HepG2 (cell line): ENCODE results near the gene CSNK2A1. TPM values are rescaled to one million over a fixed set of nuclear protein-coding genes. Genes with fewer than 3 reads are reported as not detected.
A peak's percentile ranks its signal among the peaks of the same experiment; 100 is the strongest.

Source experiments
- ATAC-seq: fragments of 200-7000 bp; cut with Tn5 transposase; 3 replicates; pipeline ENCODE4 v1.9.1; 2020; ENCODE audit warnings: mild to moderate bottlenecking, moderate library complexity
- BruUV-seq: library from RNA; stranded (reverse); fragments of 400-500 nt; replicated peaks from 2 replicates; lab custom pipeline; 2021; lab: Mats Ljungman, UMichigan
- CTCF ChIA-PET: fragments of 300-600 bp; formaldehyde crosslinking; extraction: SDS; loops from one replicate; lab custom pipeline; 2021; ENCODE audit warnings: low total read pairs, inconsistent platforms, low intra/inter-chr PET ratio; lab: Yijun Ruan, JAX
- POLR2A ChIA-PET: fragments of 350-600 bp; sonication (Branson Sonifier 250); formaldehyde crosslinking; loops from one replicate; lab custom pipeline; 2020; ENCODE audit warnings: antibody characterized with exemption, inconsistent platforms; lab: Yijun Ruan, JAX
- DNase-seq: peaks from one replicate; pipeline ENCODE4 v3.0.0-alpha.2; 2015; ENCODE audit warnings: low spot score
- FAIRE-seq: peaks from 3 replicates; lab custom pipeline; 2011; peaks lifted over from hg19 to GRCh38; lab: Jason Lieb, UNC
- H2AFZ ChIP-seq: one replicate; pipeline ENCODE4 v1.6.1; 2011; ENCODE audit warnings: low read length, inconsistent platforms
- H3K27ac ChIP-seq: fragments of 300-600 bp; 3 replicates; pipeline ENCODE4 v1.8.0; 2011; ENCODE audit warnings: mixed run types, mild to moderate bottlenecking, mixed read lengths, low read length, inconsistent platforms; ENCODE audit not compliant: insufficient read depth; ENCODE audit errors: extremely low read length
- H3K27me3 ChIP-seq, 2 experiments: fragments of 200-600 bp in 1 of 2; 2 replicates in 1 of 2; 3 replicates in 1 of 2; pipeline versions ENCODE4 v1.6.0 to v1.8.0; 2011; ENCODE audit warnings: low read length in 2 of 2, mild to moderate bottlenecking in 2 of 2, moderate library complexity in 2 of 2, inconsistent platforms in 1 of 2; ENCODE audit not compliant: insufficient read depth in 2 of 2, control insufficient read depth in 1 of 2
- H3K36me3 ChIP-seq, 2 experiments: fragments of 200-600 bp in 1 of 2; replicated peaks in 1 of 2; 2 replicates in 1 of 2; 3 replicates in 1 of 2; pipeline versions ENCODE4 v1.5.1 to v1.8.0; 2011; ENCODE audit warnings: low read length in 2 of 2, inconsistent platforms in 1 of 2; ENCODE audit not compliant: insufficient read depth in 2 of 2, control insufficient read depth in 1 of 2
- H3K4me1 ChIP-seq: 2 replicates; pipeline ENCODE4 v1.5.1; 2012; ENCODE audit warnings: low read length, inconsistent platforms; ENCODE audit not compliant: insufficient read depth
- H3K4me2 ChIP-seq: 2 replicates; pipeline ENCODE4 v1.6.0; 2011; ENCODE audit warnings: low read depth, low read length, inconsistent platforms
- H3K4me3 ChIP-seq, 3 experiments: fragments of 200-600 bp in 1 of 3; sonication (generic), shearing (Covaris generic) in 1 of 3; replicated peaks in 1 of 3; 2 replicates each; pipeline ENCODE4 v1.5.1; 2011 to 2016; ENCODE audit warnings: low read length in 3 of 3, inconsistent platforms in 2 of 3, low read depth in 2 of 3, mild to moderate bottlenecking in 2 of 3, control low read depth in 1 of 3, mixed read lengths in 1 of 3; ENCODE audit not compliant: insufficient read depth in 1 of 3
- H3K79me2 ChIP-seq: one replicate; pipeline ENCODE4 v1.6.1; 2011; ENCODE audit warnings: low read length, inconsistent platforms; ENCODE audit not compliant: insufficient read depth
- H3K9ac ChIP-seq: 2 replicates; pipeline ENCODE4 v1.6.0; 2011; ENCODE audit warnings: mild to moderate bottlenecking, low read depth, low read length, inconsistent platforms; ENCODE audit not compliant: insufficient read depth
- H3K9me3 ChIP-seq: 2 replicates; pipeline ENCODE4 v1.5.1; 2012; ENCODE audit warnings: mild to moderate bottlenecking, low read length
- H4K20me1 ChIP-seq: 2 replicates; pipeline ENCODE4 v1.6.0; 2011; ENCODE audit warnings: inconsistent platforms, mild to moderate bottlenecking, low read length, moderate library complexity; ENCODE audit not compliant: insufficient read depth
- ARID2 ChIP-seq: sonication (generic); formaldehyde crosslinking; IDR thresholded peaks from 2 replicates; pipeline ENCODE4 v1.8.1; 2022; ENCODE audit warnings: mild to moderate bottlenecking, missing genetic modification reagents, borderline replicate concordance
- ARNT2 ChIP-seq: sonication (generic); formaldehyde crosslinking; IDR thresholded peaks from 2 replicates; pipeline ENCODE4 v1.8.0; 2022; ENCODE audit warnings: mild to moderate bottlenecking, low read depth, missing genetic modification reagents, moderate library complexity
- HMGA1 ChIP-seq: sonication (generic); formaldehyde crosslinking; conservative IDR thresholded peaks from 2 replicates; pipeline ENCODE4 v1.4.0; 2020; ENCODE audit warnings: missing genetic modification reagents
- MLLT10 ChIP-seq: sonication (generic); formaldehyde crosslinking; IDR thresholded peaks from 2 replicates; pipeline ENCODE4 v1.4.0; 2020; ENCODE audit warnings: missing genetic modification reagents
- SAP130 ChIP-seq: IDR thresholded peaks from 2 replicates; pipeline ENCODE4 v1.6.1; 2016; ENCODE audit warnings: low read depth
- SP5 ChIP-seq: IDR thresholded peaks from 2 replicates; pipeline ENCODE4 v1.6.1; 2016; ENCODE audit warnings: low read depth, borderline replicate concordance
- TARDBP ChIP-seq: sonication (generic); formaldehyde crosslinking; IDR thresholded peaks from 2 replicates; pipeline ENCODE4 v1.8.0; 2022; ENCODE audit warnings: mild to moderate bottlenecking, missing genetic modification reagents
- ZNF263 ChIP-seq: sonication (generic); formaldehyde crosslinking; IDR thresholded peaks from 2 replicates; pipeline ENCODE4 v1.4.0; 2020; ENCODE audit warnings: missing genetic modification reagents
- ZNF788 ChIP-seq: sonication (generic); formaldehyde crosslinking; IDR thresholded peaks from 2 replicates; pipeline ENCODE4 v1.5.0; 2020; ENCODE audit warnings: mild to moderate bottlenecking, missing genetic modification reagents, borderline replicate concordance
- WGBS: methylation state at CpG from one replicate; pipeline ENCODE4 v1.1.6; 2017; ENCODE audit warnings: low lambda C conversion rate; 5-methylcytosine and 5-hydroxymethylcytosine counted together
- in situ Hi-C: cut with HindIII; loops from 2 replicates; pipeline ENCODE4 v1.10.0; 2017; ENCODE audit warnings: low pct_unique_long_range_greater_than_20kb; ENCODE audit not compliant: extremely low pct_ligation_motif_present
- intact Hi-C: fragments of 100-400 bp; cut with micrococcal nuclease; formaldehyde crosslinking; loops from one replicate; pipeline ENCODE4 v1.10.0; 2022; ENCODE audit not compliant: unreplicated experiment
- polyA plus RNA-seq, 8 experiments: library from polyadenylated mRNA; depleted of rRNA in 3 of 8; stranded (reverse) in 7 of 8; unstranded in 1 of 8; fragments of >200 nt; fragmentation: Illumina TruSeq in 4 of 8; extraction: Trizol in 4 of 8; gene quantifications; 2 replicates each; pipeline versions ENCODE4 v1.2.1 to v1.2.3, GENCODE V29; 2011 to 2016; ENCODE audit warnings: low read depth in 4 of 8, missing spikeins in 1 of 8, mixed read lengths in 1 of 8; ENCODE audit not compliant: insufficient read depth in 1 of 8
- total RNA-seq, 5 experiments: library from RNA; depleted of rRNA; stranded (reverse); fragments of >200 nt; fragmentation: Illumina TruSeq; extraction: Trizol; gene quantifications; 2 replicates each; pipeline ENCODE4 v1.2.3, GENCODE V29; 2016; ENCODE audit warnings: low read depth in 1 of 5
- TF ChIP-seq, protein P1 (sequence below): sonication (generic); formaldehyde crosslinking; IDR thresholded peaks from 2 replicates; pipeline ENCODE4 v1.4.0; 2020; ENCODE audit warnings: missing genetic modification reagents, mild to moderate bottlenecking, borderline replicate concordance
- TF ChIP-seq, protein P2 (sequence below): sonication (generic); formaldehyde crosslinking; IDR thresholded peaks from 2 replicates; pipeline ENCODE4 v1.5.0; 2020; ENCODE audit warnings: missing genetic modification reagents
- TF ChIP-seq, protein P3 (sequence below): sonication (generic); formaldehyde crosslinking; IDR thresholded peaks from 2 replicates; pipeline ENCODE4 v1.4.0; 2020; ENCODE audit warnings: missing genetic modification reagents

CSNK2A1 gene
- total and polyA plus RNA-seq, 2 of the 13 experiments (the other 11 are each of a cell fraction or from before 2014, with no cell fraction given), result 153 to 231 TPM

DNA sequence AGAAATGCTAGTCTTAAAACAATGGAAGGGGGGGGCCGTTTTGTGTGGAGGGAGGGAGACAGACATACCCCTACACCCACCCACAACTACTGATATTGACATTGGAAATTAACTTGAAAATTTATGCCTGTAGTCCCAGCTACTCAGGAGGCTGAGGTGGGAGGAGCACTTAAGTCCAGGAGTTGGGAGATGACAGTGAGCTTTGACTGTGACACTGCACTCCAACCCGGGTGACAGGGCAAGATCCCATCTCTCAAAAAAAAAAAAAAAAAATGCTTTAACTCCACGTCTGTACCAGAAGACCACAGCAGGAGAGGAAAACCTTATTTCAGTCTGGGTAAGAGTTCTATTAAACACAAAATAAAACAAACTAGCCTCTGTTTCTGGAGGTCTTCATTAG, 83.4 kb downstream of the CSNK2A1 start:
- TF ChIP-seq MLLT10 (CRISPR knock-in tag), result no peak
- TF ChIP-seq ARNT2 (CRISPR knock-in tag), result 0 out of 2 replicates have a peak, but pooled peaks have one; percentile 42
- peak; percentile 29 for TF ChIP-seq SAP130 (CRISPR knock-in tag)
- TF ChIP-seq ZNF788, result no peak
- TF ChIP-seq, protein P1, sequence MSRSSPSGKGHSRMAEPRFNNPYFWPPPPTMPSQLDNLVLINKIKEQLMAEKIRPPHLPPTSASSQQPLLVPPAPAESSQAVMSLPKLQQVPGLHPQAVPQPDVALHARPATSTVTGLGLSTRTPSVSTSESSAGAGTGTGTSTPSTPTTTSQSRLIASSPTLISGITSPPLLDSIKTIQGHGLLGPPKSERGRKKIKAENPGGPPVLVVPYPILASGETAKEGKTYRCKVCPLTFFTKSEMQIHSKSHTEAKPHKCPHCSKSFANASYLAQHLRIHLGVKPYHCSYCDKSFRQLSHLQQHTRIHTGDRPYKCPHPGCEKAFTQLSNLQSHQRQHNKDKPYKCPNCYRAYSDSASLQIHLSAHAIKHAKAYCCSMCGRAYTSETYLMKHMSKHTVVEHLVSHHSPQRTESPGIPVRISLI (CRISPR knock-in tag), result peak; percentile 55; the same call in 1 of the 2 replicates
- TF ChIP-seq, protein P2, sequence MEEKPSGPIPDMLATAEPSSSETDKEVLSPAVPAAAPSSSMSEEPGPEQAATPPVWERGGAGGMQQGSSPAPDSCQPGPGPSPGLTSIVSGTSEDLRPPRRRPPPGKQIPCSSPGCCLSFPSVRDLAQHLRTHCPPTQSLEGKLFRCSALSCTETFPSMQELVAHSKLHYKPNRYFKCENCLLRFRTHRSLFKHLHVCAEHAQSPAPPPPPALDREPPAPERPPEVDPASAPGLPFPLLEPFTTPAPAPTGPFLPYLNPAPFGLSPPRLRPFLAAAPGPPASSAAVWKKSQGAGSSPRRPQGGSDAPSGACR (CRISPR knock-in tag), result 0 out of 2 replicates have a peak, but pooled peaks have one; percentile 56
- TF ChIP-seq, protein P3, sequence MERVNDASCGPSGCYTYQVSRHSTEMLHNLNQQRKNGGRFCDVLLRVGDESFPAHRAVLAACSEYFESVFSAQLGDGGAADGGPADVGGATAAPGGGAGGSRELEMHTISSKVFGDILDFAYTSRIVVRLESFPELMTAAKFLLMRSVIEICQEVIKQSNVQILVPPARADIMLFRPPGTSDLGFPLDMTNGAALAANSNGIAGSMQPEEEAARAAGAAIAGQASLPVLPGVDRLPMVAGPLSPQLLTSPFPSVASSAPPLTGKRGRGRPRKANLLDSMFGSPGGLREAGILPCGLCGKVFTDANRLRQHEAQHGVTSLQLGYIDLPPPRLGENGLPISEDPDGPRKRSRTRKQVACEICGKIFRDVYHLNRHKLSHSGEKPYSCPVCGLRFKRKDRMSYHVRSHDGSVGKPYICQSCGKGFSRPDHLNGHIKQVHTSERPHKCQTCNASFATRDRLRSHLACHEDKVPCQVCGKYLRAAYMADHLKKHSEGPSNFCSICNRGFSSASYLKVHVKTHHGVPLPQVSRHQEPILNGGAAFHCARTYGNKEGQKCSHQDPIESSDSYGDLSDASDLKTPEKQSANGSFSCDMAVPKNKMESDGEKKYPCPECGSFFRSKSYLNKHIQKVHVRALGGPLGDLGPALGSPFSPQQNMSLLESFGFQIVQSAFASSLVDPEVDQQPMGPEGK (CRISPR knock-in tag), result 0 out of 2 replicates have a peak, but pooled peaks have one; percentile 7
- peak; percentile 79 for TF ChIP-seq ZNF263 (CRISPR knock-in tag)
- TF ChIP-seq TARDBP (CRISPR knock-in tag), result 0 out of 2 replicates have a peak, but pooled peaks have one; percentile 40
- peak; percentile 53; the same call in 1 of the 2 replicates for TF ChIP-seq SP5 (CRISPR knock-in tag)
- 0 out of 2 replicates have a peak, but pooled peaks have one; percentile 16 for TF ChIP-seq ARID2
- TF ChIP-seq HMGA1 (CRISPR knock-in tag), result no peak
- Histone ChIP-seq H2AFZ (no peak overlapping the region), H3K27ac (peak overlapping the region; percentile 1), H3K4me2 (peak overlapping the region; percentile 92), H3K9ac (peak overlapping the region; percentile 86), H4K20me1 (peaks cover 38% of the 10 kb centered on the region), H3K4me3 (peak overlapping the region in 2 of 3 experiments; percentile 81 to 91; a peak in 4 of 6 replicates), H3K27me3 (no peaks in the 10 kb centered on the region; a peak in 1 of 5 replicates), H3K79me2 (peaks cover 62% of the 10 kb centered on the region), H3K36me3 (0 out of 5 replicates have a peak, but pooled peaks cover 2 to 4% of the 10 kb centered on the region in 2 experiments), H3K4me1 (peaks cover 41% of the 10 kb centered on the region), H3K9me3 (no peaks in the 10 kb centered on the region)
- intact Hi-C loops (no loop called here), in situ Hi-C loops (no loop called here)
- FAIRE-seq, result peak; percentile 78
- no TSS peak for BruUV-seq
- peak; percentile 56 for DNase-seq
- ChIA-PET POLR2A (interaction anchor here (0.7 to 3.0 kb wide), 12 partner anchors 12 to 113 kb away, joined by 3 to 10 read pairs (median 4); partner anchors contain the start of gene NRSN2), CTCF (no interaction called here)
- WGBS, result 7% methylated on average over 3 of the region's 3 CpGs
- no peak for ATAC-seq
